ENCODE measurements around the gene CX3CR1.

CX3CR1 gene

GRCh38 chr3:39295184-39295775, 15.4 kb upstream of the CX3CR1 start (continued):
- TF ChIP-seq, protein P1, sequence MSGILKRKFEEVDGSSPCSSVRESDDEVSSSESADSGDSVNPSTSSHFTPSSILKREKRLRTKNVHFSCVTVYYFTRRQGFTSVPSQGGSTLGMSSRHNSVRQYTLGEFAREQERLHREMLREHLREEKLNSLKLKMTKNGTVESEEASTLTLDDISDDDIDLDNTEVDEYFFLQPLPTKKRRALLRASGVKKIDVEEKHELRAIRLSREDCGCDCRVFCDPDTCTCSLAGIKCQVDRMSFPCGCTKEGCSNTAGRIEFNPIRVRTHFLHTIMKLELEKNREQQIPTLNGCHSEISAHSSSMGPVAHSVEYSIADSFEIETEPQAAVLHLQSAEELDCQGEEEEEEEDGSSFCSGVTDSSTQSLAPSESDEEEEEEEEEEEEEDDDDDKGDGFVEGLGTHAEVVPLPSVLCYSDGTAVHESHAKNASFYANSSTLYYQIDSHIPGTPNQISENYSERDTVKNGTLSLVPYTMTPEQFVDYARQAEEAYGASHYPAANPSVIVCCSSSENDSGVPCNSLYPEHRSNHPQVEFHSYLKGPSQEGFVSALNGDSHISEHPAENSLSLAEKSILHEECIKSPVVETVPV (CRISPR knock-in tag; IDR thresholded peaks at IDR 0.05) = no peak
- TF ChIP-seq OSR1 (CRISPR knock-in tag; IDR thresholded peaks at IDR 0.05) = no peak
- TF ChIP-seq TOX (CRISPR knock-in tag; IDR thresholded peaks at IDR 0.05; ENCODE audit: borderline replicate concordance) = no peak
- no peak for TF ChIP-seq CSDC2 (CRISPR knock-in tag; IDR thresholded peaks at IDR 0.05)
- TF ChIP-seq BACH2 (CRISPR knock-in tag; IDR thresholded peaks at IDR 0.05; ENCODE audit: borderline replicate concordance) = no peak
- no peak for TF ChIP-seq ISL1 (CRISPR knock-in tag; IDR thresholded peaks at IDR 0.05)
- TF ChIP-seq GLIS3 (CRISPR knock-in tag; IDR thresholded peaks at IDR 0.05) = no peak
- TF ChIP-seq POU6F1 (CRISPR knock-in tag; IDR thresholded peaks at IDR 0.05; ENCODE audit: borderline replicate concordance, low read depth) = no peak
- no peak for TF ChIP-seq TCF4 (CRISPR knock-in tag; IDR thresholded peaks at IDR 0.05; ENCODE audit: borderline replicate concordance)
- TF ChIP-seq ZNF565 (CRISPR knock-in tag; conservative IDR thresholded peaks at IDR 0.05; ENCODE audit: low read depth) = no peak

GRCh38 chr3:39294446-39295183, 14.8 kb upstream of the CX3CR1 start:
- TF ChIP-seq PATZ1 (CRISPR knock-in tag; IDR thresholded peaks at IDR 0.05; ENCODE audit: borderline replicate concordance) = no peak
- no peak for ATAC-seq

GRCh38 chr3:39292961-39293360, 13.1 kb upstream of the CX3CR1 start:
- no peak for ATAC-seq
- TF ChIP-seq POU6F1 (CRISPR knock-in tag; IDR thresholded peaks at IDR 0.05; ENCODE audit: borderline replicate concordance, low read depth) (no peak), PATZ1 (CRISPR knock-in tag; IDR thresholded peaks at IDR 0.05; ENCODE audit: borderline replicate concordance) (no peak), PPARA (CRISPR knock-in tag; IDR thresholded peaks at IDR 0.05; ENCODE audit: borderline replicate concordance) (no peak), TCF4 (CRISPR knock-in tag; IDR thresholded peaks at IDR 0.05; ENCODE audit: borderline replicate concordance) (no peak), RARB (CRISPR knock-in tag; IDR thresholded peaks at IDR 0.05) (no peak), SNAI2 (CRISPR knock-in tag; IDR thresholded peaks at IDR 0.05) (no peak), CSDC2 (CRISPR knock-in tag; IDR thresholded peaks at IDR 0.05) (no peak), ZFP3 (CRISPR knock-in tag; IDR thresholded peaks at IDR 0.05) (no peak)

GRCh38 chr3:39291903-39292329, 12.1 kb upstream of the CX3CR1 start:
- ATAC-seq = peak; percentile 81
- no peak for TF ChIP-seq TOX (CRISPR knock-in tag; IDR thresholded peaks at IDR 0.05; ENCODE audit: borderline replicate concordance)
- TF ChIP-seq PATZ1 (CRISPR knock-in tag; IDR thresholded peaks at IDR 0.05; ENCODE audit: borderline replicate concordance) = no peak
